ENCODE measurements around the gene HAPLN2. TPM values are rescaled to one million over a fixed set of nuclear protein-coding genes. Genes with fewer than 3 reads are reported as not detected.
A peak's percentile ranks its signal among the peaks of the same experiment; 100 is the strongest.

Gene HAPLN2
- total RNA-seq, 1 experiment from 2014 or later: 1.2 TPM

DNA sequence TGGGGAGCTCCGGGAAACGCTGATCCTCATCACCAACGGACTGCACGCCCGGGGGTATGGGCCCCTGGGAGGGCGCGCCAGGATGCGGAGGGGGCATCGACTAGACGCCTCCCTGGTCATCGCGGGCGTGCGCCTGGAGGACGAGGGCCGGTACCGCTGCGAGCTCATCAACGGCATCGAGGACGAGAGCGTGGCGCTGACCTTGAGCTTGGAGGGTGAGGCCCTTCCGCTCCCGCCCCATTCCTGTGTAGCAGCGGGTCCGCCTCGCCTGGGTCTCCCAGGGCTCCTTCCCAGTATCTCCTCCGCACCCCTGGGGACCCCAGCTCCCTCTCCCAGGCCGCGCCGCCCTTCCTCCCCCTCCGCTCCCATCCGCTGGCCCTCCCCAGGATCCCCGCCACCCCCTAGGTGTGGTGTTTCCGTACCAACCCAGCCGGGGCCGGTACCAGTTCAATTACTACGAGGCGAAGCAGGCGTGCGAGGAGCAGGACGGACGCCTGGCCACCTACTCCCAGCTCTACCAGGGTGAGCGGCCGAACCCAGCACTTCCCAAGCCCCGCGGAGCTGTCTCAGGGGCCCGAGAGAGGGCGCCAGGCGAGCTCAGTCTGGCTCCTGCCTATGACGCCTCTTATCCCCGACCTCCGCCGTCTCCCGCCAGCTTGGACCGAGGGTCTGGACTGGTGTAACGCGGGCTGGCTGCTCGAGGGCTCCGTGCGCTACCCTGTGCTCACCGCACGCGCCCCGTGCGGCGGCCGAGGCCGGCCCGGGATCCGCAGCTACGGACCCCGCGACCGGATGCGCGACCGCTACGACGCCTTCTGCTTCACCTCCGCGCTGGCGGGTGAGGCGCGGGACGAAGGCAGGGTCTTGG, 5.0 kb downstream of the HAPLN2 start (continued):
- 0 out of 2 replicates have a peak, but pooled peaks have one; percentile 42 for TF ChIP-seq RELA (CRISPR knock-in tag; IDR thresholded peaks at IDR 0.05; ENCODE audit: borderline replicate concordance)
- no peak for TF ChIP-seq ZNF425 (CRISPR knock-in tag; conservative IDR thresholded peaks at IDR 0.05)
- peak; percentile 87 for TF ChIP-seq FOXP1 (CRISPR knock-in tag; IDR thresholded peaks at IDR 0.05; ENCODE audit: borderline replicate concordance)
- TF ChIP-seq ZNF396 (CRISPR knock-in tag; IDR thresholded peaks at IDR 0.05; ENCODE audit: borderline replicate concordance): no peak
- no peak for TF ChIP-seq PRRX2 (CRISPR knock-in tag; IDR thresholded peaks at IDR 0.05)
- no peak for TF ChIP-seq CDX4 (CRISPR knock-in tag; IDR thresholded peaks at IDR 0.05; ENCODE audit: borderline replicate concordance)
- TF ChIP-seq ZNF219 (CRISPR knock-in tag; IDR thresholded peaks at IDR 0.05; ENCODE audit: borderline replicate concordance): no peak
- no peak for TF ChIP-seq HMGA2 (CRISPR knock-in tag; IDR thresholded peaks at IDR 0.05)
- no peak for TF ChIP-seq ZNF416 (CRISPR knock-in tag; IDR thresholded peaks at IDR 0.05)
- peak; percentile 71 for TF ChIP-seq ETV6 (CRISPR knock-in tag; IDR thresholded peaks at IDR 0.05)
- TF ChIP-seq, protein P1, sequence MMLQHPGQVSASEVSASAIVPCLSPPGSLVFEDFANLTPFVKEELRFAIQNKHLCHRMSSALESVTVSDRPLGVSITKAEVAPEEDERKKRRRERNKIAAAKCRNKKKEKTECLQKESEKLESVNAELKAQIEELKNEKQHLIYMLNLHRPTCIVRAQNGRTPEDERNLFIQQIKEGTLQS (CRISPR knock-in tag; conservative IDR thresholded peaks at IDR 0.05): no peak
- TF ChIP-seq ESRRA (CRISPR knock-in tag; IDR thresholded peaks at IDR 0.05; ENCODE audit: borderline replicate concordance): 0 out of 2 replicates have a peak, but pooled peaks have one; percentile 59
- TF ChIP-seq ZNF121 (CRISPR knock-in tag; IDR thresholded peaks at IDR 0.05): no peak
- TF ChIP-seq, protein P2, sequence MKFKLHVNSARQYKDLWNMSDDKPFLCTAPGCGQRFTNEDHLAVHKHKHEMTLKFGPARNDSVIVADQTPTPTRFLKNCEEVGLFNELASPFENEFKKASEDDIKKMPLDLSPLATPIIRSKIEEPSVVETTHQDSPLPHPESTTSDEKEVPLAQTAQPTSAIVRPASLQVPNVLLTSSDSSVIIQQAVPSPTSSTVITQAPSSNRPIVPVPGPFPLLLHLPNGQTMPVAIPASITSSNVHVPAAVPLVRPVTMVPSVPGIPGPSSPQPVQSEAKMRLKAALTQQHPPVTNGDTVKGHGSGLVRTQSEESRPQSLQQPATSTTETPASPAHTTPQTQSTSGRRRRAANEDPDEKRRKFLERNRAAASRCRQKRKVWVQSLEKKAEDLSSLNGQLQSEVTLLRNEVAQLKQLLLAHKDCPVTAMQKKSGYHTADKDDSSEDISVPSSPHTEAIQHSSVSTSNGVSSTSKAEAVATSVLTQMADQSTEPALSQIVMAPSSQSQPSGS (CRISPR knock-in tag; IDR thresholded peaks at IDR 0.05; ENCODE audit: borderline replicate concordance, low read depth): 0 out of 2 replicates have a peak, but pooled peaks have one; percentile 17
- TF ChIP-seq CTCF (IDR thresholded peaks at IDR 0.05): no peak
- TF ChIP-seq, protein P3, sequence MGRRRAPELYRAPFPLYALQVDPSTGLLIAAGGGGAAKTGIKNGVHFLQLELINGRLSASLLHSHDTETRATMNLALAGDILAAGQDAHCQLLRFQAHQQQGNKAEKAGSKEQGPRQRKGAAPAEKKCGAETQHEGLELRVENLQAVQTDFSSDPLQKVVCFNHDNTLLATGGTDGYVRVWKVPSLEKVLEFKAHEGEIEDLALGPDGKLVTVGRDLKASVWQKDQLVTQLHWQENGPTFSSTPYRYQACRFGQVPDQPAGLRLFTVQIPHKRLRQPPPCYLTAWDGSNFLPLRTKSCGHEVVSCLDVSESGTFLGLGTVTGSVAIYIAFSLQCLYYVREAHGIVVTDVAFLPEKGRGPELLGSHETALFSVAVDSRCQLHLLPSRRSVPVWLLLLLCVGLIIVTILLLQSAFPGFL (CRISPR knock-in tag; IDR thresholded peaks at IDR 0.05; ENCODE audit: borderline replicate concordance): no peak
- TF ChIP-seq EMX1 (CRISPR knock-in tag; IDR thresholded peaks at IDR 0.05): no peak
- no peak for TF ChIP-seq JUN (CRISPR knock-in tag; IDR thresholded peaks at IDR 0.05)
- peak; percentile 43 for TF ChIP-seq FOXP4 (CRISPR knock-in tag; IDR thresholded peaks at IDR 0.05)
- TF ChIP-seq TCF7 (CRISPR knock-in tag; IDR thresholded peaks at IDR 0.05; ENCODE audit: low read depth): no peak
- no peak; the same call in 1 of the 2 replicates for TF ChIP-seq NR2C2 (CRISPR knock-in tag; IDR thresholded peaks at IDR 0.05)
- TF ChIP-seq, protein P4, sequence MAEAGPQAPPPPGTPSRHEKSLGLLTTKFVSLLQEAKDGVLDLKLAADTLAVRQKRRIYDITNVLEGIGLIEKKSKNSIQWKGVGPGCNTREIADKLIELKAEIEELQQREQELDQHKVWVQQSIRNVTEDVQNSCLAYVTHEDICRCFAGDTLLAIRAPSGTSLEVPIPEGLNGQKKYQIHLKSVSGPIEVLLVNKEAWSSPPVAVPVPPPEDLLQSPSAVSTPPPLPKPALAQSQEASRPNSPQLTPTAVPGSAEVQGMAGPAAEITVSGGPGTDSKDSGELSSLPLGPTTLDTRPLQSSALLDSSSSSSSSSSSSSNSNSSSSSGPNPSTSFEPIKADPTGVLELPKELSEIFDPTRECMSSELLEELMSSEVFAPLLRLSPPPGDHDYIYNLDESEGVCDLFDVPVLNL (CRISPR knock-in tag; IDR thresholded peaks at IDR 0.05; ENCODE audit: borderline replicate concordance, low read depth): 0 out of 2 replicates have a peak, but pooled peaks have one; percentile 16
- no peak; the same call in 1 of the 2 replicates for TF ChIP-seq SMAD3 (CRISPR knock-in tag; IDR thresholded peaks at IDR 0.05; ENCODE audit: borderline replicate concordance)
- no peak for TF ChIP-seq NFATC4 (CRISPR knock-in tag; IDR thresholded peaks at IDR 0.05)
- TF ChIP-seq ZNF263 (CRISPR knock-in tag; IDR thresholded peaks at IDR 0.05; ENCODE audit: low read depth): no peak
- TF ChIP-seq ATF1 (CRISPR knock-in tag; IDR thresholded peaks at IDR 0.05): 0 out of 2 replicates have a peak, but pooled peaks have one; percentile 70
- no peak for TF ChIP-seq GTF2I (CRISPR knock-in tag; conservative IDR thresholded peaks at IDR 0.05)
